Body of pancreas (tissue), 4 donors: ENCODE data around the gene PLEK2.

Experiments used
- POLR2A ChIP-seq, 3 donors: fragments of 450-650 bp; IDR thresholded peaks; one replicate each; pipeline ENCODE4 v1.6.1; 2016; ENCODE audit warnings: antibody characterized with exemption in 3 of 3, mild to moderate bottlenecking in 2 of 3
- TF ChIP-seq, protein P1 (sequence below), 7 experiments: fragments of 450-650 bp in 4 of 7; fragments of 200-600 bp in 3 of 7; sonication (generic) in 3 of 7; IDR thresholded peaks; one replicate each; pipeline ENCODE4 v1.5.1; 2016 to 2019; ENCODE audit warnings: antibody characterized with exemption in 7 of 7

DNA sequence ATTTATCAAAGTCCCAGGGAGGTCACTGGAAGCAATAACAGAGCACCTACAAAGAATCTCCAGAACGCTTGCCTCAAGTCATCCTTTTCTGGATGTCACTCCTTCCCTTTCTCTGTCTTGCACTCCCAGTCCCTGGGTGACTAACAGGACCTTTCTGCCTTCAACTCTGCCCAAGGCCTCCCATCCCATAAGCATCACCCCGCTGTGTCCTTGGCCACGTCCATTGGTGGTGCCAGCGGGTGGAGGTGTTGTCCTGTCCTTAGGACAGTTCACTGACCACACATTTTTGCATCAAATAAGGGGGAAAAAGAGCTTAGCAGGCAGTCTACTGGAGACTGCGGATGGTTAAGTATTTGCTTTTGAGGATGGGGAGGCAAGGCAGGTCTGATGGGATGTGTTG, 23.6 kb upstream of the PLEK2 start:
- TF ChIP-seq, protein P1, sequence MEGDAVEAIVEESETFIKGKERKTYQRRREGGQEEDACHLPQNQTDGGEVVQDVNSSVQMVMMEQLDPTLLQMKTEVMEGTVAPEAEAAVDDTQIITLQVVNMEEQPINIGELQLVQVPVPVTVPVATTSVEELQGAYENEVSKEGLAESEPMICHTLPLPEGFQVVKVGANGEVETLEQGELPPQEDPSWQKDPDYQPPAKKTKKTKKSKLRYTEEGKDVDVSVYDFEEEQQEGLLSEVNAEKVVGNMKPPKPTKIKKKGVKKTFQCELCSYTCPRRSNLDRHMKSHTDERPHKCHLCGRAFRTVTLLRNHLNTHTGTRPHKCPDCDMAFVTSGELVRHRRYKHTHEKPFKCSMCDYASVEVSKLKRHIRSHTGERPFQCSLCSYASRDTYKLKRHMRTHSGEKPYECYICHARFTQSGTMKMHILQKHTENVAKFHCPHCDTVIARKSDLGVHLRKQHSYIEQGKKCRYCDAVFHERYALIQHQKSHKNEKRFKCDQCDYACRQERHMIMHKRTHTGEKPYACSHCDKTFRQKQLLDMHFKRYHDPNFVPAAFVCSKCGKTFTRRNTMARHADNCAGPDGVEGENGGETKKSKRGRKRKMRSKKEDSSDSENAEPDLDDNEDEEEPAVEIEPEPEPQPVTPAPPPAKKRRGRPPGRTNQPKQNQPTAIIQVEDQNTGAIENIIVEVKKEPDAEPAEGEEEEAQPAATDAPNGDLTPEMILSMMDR (IDR thresholded peaks at IDR 0.05) = no peak
- no peak for TF ChIP-seq POLR2A (IDR thresholded peaks at IDR 0.05)
